HG03457 (cell line): ENCODE data around the gene DOP1B.
A peak's percentile ranks its signal among the peaks of the same experiment; 100 is the strongest.
"Not testable (repeated sequence)": the region's sequence is repeated elsewhere in the genome, so short reads cannot be mapped to it uniquely, and the experiment has no call there.

ENCODE experiments used
- ATAC-seq: cut with Tn5 transposase; IDR thresholded peaks from one replicate; pipeline ENCODE4 v1.9.1; 2021; ENCODE audit warnings: moderate number of reproducible peaks; ENCODE audit not compliant: unreplicated experiment

The DOP1B gene, protein sequence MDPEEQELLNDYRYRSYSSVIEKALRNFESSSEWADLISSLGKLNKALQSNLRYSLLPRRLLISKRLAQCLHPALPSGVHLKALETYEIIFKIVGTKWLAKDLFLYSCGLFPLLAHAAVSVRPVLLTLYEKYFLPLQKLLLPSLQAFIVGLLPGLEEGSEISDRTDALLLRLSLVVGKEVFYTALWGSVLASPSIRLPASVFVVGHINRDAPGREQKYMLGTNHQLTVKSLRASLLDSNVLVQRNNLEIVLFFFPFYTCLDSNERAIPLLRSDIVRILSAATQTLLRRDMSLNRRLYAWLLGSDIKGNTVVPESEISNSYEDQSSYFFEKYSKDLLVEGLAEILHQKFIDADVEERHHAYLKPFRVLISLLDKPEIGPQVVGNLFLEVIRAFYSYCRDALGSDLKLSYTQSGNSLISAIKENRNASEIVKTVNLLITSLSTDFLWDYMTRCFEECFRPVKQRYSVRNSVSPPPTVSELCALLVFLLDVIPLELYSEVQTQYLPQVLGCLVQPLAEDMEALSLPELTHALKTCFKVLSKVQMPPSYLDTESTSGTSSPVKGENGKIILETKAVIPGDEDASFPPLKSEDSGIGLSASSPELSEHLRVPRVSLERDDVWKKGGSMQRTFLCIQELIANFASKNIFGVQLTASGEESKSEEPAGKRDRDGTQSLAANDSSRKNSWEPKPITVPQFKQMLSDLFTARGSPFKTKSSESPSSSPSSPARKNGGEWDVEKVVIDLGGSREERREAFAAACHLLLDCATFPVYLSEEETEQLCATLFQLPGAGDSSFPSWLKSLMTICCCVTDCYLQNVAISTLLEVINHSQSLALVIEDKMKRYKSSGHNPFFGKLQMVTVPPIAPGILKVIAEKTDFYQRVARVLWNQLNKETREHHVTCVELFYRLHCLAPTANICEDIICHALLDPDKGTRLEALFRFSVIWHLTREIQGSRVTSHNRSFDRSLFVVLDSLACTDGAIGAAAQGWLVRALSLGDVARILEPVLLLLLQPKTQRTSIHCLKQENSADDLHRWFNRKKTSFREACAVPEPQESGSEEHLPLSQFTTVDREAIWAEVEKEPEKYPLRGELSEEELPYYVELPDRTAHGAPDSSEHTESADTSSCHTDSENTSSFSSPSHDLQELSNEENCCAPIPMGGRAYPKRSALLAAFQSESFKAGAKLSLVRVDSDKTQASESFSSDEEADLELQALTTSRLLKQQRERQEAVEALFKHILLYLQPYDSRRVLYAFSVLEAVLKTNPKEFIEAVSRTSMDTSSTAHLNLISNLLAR (N-terminal part only)

DNA sequence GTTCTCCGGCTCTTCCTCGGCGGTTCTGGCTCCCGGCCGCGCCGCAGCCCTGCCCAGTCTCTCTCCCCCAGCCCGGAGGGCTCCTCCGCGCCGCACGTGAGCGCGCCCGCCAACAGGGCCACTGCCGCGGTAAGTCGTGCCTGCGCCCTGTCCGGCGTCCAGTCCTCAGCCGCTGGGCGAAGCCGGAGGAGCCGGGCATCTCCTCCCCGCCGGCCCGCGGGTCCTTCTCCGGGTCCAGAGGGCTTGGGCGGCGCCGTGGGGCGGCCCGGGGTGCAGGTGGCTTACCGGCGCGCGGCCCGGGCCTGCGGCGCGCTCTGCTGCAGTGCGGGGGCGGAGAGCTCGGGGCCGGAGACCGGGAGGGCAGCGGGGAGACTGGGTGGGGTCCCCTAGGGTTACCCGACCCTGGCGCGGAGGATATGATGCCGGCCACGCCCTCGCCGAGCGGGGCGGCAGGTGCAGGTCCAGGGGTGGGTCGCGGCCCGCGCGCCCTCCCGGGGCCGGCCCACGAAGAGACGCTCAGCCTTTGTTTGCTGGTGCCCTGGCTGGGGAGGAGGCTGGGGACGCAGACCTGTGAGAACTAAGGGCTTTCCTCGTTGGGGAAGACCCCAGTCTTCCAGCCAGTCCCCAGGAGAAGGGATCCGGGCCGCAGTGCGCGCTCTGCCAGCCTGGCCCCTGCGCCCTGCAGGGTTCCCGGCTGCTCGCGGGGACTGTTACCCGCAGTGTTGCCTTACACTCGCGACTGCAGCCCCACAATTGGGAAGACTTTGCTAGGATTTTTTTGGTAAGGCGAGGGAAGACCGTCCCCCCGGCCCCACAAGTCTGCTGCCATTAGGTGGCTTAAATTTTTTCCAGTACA is at the start of gene DOP1B:
Gene DOP1B (plus strand): TSS at position 10 of the 856 bp plus-strand sequence. CDS start 7,910 bp downstream, outside the sequence.
- peak; percentile 21 for ATAC-seq

DNA sequence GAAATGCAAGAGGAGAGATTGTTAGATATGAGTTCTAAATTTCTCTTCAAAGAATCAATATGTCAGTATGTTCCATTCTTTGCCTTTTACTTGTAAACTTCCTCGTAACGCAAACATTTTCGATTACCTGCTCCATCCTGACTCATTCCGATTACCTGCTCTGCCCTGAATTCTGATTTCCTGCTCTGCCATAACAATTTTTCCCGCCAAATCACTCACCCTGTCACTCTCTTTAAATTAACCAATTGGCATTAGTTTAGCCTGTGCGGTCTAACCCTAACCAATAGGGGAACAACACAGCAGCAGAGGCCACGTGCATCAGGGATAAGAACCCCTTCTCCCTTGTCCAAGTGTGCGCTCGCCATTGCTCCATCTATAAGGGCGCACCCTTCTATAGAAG is 46.8 kb upstream of the DOP1B start:
- ATAC-seq = no peak

DNA sequence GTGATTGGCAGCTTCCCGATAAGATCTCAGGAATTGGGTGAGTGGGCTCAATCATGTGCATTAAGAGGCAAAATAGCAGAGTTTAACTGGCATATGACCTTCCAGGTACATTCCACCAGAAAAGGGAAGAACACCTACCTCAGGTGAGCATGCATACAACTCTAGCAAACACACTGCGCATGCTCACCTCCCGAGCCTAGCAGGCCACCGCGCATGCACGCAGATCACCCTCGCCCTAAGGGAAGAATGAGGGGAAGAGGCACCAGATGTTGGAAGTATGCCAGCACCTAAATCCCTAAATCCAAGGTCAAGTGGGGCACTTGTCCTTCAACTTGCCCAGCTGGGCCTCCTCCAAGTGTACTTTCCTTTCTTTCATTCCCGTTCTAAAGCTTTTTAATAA is 45.4 kb upstream of the DOP1B start:
- no peak for ATAC-seq

DNA sequence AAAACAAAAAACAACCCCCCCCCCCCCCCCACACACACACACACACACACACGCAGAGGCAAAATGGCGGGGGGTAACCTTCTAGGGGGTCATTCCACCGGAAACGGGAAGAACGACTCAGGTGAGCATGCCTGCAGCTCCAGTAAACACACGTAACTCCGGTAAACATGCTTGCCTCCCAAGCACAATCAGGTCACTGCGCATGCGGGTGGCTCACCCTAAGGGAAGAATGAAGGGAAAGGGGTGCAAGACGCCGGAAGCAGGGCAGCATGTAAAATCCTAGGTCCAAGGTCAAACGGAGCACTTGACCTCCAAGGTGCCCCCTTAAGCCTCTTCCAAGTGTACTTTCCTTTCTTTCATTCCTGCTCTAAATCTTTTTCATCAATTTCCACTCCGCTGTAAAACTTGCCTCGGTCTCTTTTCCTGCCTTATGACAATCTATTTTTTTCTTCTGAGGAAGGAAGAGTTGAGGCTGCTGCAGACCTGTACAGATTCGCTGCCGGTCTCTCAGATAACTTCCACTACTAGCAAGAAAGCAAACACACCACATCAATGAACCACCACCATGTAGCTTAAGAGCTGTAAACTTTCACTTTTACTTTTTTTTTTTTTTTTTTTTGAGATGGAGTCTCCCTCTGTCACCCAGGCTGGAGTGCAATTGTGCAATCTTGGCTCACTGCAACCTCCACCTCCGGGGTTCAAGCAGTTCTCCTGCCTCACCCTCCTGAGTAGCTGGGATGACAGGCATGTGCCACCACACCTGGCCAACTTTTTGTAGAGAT is 42.8 kb upstream of the DOP1B start:
- no peak for ATAC-seq

DNA sequence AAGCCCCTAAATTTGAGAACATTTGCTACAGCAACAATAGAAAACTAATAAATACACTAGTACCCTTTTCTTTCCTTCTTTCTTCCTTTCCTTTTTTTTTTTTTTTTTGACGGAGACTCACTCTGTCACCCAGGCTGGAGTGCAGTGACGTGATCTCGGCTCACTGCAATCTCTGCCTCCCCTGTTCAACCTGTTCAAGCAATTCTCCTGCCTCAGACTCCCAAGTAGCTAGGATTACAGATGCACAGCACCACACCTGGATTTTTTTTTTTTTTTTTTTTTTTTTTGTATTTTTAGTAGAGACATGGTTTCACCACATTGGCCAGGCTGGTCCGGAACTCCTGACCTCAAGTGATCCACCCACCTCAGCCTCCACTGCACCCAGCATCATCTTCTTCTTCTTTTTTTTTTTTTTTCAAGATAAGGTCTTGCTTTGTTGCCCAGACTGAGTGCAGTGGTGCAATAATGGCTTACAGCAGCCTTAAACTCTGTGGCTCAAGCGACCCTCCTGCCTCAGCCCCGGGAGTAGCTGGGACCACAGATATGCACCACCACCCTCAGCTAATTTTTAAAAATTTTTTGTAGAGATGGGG is 41.4 kb upstream of the DOP1B start:
- no peak for ATAC-seq

DNA sequence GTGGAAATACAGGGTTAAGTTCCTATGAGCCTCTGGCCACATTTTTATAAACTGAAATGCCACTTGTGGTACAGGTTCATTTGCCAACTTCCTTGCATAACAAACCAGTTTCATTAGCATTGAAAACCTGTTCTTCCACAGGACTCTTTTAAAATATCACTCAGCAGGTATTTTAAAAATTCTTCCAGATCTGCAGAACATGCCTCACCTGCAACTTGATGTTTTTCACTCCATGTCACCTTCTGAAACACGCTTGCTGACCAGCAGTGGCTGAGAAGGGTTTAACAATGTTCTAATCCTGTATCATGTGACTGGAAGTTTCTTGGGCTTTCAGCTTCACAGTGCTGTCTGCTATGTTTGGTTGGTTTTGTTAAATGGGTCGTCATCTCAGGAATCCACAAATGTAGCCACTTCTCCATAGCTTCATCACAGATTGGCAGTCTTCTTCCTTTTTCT is 39.3 kb upstream of the DOP1B start:
- ATAC-seq = no peak

DNA sequence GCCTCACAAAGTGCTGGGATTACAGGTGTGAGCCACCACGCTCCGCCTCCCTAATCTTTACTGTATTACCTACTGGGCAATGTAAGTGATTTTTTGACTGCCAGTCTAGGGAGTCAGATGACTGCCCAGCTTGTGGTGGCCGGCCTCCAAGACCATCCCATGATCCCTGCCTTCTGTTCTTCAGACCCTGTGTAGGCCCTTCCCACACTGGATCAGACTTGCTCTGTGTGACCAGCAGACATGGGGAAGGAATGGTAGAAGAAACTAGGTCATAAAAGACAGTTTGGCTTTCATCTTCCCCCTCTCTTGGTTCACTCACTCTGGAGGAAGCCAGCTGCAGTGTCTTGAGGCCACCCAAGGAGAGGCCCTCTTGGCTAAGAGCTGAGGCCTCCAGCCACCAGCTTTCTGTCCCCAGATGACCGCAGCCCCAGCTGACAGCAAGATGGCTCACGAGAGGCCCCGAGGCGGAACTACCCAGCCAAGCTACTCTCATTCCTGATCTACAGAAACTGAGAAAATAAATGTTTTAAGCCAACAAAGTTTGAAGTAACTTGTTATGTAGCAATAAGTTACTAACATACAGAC is 36.2 kb upstream of the DOP1B start:
- ATAC-seq = no peak

DNA sequence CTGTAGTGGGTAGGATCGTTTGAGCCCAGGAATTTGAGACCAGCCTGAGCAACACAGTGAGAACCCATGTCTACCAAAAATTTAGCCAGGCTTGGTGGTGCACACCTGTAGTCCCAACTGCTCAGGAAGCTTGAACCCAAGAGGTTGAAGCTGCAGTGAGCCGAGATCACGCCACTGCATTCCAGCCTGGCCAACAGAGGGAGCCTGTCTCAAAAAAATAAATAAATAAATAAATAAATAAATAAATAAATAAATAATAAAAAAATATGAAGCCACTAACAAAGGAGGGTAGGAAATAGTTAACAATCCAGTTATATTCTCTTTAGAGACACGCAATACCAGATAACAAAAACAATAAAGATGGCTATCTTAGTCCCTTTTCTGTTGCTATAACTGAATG is 33.6 kb upstream of the DOP1B start:
- ATAC-seq = no peak

DNA sequence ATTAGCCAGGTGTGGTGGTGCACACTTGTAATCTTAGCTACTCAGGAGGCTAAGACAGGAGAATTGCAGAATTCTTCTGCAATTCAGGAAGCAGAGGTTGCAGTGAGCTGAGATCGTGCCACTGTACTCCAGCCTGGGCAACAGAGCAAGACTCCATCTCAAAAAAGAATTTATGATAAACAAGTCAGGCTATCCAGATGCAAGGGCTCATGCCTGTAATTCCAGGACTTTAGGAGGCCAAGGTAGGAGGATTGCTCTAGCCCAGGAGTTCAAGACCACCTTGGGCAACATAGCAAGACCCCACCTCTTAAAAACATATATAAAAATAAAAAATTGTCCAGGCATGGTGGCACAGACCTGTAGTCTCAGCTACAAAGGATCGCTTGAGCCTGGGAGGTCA is 32.2 kb upstream of the DOP1B start:
- ATAC-seq = no peak

DNA sequence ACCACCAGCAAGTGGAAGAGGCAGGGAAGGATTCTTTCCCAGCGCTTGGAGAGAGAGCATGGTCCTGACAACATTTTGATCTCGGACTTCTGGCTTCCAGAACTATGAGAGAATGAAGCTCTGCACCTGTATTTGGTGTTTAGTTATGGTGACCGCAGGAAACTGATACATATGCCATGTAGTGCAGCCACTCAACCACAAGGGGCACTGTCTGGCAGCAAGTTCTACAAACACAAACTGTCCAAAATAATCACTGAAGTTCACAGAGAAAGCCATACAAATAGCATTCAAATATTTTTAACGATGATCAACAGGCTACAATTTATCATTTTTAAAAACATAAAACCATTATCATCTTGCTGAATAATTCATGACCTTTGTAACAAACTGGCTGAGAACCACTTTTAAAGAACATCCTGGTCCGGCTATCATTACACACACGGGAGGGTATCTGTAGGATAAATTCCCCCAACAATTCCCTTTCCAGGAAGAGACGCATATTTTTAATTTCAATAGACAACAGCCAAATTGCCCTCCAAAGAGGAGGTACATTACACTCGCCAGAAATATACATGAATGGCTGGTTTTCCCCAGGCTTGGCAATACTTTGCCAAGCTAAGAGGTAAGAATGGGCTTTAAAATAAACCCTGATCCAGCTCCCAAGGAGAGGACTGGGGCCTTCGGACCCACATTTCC is 31.0 kb upstream of the DOP1B start:
- ATAC-seq = no peak

DNA sequence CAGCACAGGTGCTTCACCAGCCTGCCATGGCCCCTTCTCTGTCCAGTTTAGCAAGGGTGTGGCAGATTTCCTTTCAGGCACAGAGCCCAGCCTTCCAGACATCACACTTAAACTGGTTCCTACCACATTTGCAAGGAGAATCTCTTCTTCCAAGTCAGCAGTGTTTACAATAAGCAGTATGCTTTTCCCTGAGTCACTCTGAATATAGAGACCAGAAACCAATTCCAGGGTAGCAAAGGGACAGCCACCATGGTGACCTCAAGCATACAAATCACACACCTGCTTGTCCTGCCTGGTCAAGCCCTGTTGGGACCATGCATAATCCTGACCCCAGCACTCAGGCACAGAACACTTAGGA is 30.4 kb upstream of the DOP1B start:
- ATAC-seq = no peak

DNA sequence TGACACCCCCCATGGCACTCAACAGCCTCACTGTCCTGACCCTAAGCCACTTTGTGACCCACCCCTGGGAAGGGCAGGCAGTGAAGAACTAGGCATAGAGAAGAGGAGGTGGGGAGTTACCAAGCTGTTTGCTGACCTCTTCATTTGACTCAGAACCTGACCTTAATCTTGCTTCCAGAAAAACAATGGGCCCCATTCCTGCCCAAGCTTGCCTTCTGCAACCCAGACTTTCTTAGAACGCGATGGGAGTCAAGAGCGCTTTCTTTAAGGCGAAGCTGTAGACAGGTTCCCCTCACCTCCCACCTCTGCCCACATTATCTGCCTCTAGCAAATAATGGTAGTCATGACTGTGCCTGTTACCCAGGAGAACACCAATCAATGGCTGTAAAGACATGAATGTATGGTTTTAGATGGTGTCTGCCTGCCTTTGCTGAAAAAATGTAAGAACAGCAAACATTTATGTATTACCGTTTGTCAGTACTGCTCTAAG is 30.0 kb upstream of the DOP1B start:
- ATAC-seq = no peak

DNA sequence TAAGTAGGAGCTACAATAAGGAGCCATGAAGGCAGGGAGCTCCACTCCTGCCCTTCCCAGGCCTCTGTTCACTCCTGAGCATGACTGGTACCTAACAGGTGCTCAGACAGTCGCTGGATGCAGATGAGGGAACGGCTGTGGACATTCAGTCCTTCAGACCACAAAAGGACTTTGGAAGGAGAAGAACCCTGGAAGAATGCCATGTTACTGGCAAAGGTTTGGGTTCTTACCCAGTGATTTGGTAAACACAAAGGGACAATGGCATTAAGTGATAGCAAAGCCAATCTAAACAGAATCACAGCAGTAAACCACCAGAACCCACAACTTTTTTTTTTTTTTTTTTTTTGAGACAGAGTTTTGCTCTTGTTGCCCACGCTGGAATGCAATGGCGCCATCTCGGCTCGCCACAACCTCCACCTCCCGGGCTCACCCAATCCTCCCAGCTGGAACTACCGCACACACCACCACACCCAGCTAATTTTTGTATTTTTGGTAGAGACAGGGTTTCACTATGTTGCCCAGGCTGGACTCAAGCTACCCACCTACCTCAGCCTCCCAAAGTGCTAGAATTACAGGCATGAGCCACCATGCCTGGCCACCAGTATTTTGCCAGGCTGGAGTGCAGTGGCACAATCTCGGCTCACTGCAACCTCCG is 29.2 kb upstream of the DOP1B start:
- no peak for ATAC-seq

DNA sequence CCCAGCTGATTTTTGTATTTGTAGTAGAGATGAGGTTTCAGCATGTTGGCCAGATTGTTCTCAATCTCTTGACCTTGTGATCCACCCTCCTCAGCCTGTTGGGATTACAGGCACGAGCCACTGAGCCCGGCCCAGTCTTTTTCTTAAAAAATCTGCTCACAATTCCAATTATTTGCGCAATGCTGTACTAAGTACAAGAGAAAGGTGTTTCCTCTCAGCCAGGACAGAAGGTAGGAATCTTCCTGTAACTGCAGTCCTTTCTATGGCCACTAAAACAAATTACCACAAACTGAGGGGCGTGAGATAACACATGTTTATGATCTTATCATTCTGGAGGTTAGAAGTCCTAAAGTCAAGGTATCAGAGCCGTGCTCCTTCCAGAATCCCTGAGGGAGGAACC is 28.6 kb upstream of the DOP1B start:
- no peak for ATAC-seq

DNA sequence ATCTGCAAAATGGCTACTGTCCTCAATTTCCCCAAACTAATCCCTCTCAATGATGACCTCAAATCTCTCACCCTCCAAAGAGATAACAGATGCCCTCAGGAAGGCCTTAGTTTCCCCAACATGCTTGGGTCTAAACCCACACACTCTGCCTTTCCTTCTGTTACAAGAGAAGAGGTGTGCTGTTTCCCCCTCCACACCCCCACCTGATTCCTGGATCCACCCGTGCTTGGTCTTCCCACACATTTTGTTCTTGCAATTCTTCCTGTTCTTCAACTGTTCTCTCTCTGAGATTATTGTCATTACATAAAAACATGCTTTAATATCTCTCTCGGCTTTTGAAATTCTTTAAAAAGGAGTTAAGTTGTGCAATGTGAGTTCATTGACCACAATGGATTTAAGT is 27.4 kb upstream of the DOP1B start:
- no peak for ATAC-seq

DNA sequence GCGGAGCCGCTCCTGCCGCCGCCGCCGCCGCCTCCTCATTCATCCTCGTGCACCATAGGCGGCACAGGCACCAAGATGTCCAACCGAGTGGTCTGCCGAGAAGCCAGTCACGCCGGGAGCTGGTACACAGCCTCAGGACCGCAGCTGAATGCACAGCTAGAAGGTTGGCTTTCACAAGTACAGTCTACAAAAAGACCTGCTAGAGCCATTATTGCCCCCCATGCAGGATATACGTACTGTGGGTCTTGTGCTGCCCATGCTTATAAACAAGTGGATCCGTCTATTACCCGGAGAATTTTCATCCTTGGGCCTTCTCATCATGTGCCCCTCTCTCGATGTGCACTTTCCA is 26.2 kb upstream of the DOP1B start:
- ATAC-seq = not testable (repeated sequence)

DNA sequence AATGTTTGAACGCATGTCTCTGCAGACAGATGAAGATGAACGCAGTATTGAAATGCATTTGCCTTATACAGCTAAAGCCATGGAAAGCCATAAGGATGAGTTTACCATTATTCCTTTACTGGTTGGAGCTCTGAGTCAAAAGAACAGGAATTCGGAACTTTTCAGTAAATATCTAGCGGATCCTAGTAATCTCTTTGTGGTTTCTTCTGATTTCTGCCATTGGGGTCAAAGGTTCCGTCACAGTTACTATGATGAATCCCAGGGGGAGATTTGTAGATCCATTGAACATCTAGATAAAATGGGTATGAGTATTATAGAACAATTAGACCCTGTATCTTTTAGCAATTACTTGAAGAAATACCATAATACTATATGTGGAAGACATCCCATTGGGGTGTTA is 25.8 kb upstream of the DOP1B start:
- not testable (repeated sequence) for ATAC-seq

DNA sequence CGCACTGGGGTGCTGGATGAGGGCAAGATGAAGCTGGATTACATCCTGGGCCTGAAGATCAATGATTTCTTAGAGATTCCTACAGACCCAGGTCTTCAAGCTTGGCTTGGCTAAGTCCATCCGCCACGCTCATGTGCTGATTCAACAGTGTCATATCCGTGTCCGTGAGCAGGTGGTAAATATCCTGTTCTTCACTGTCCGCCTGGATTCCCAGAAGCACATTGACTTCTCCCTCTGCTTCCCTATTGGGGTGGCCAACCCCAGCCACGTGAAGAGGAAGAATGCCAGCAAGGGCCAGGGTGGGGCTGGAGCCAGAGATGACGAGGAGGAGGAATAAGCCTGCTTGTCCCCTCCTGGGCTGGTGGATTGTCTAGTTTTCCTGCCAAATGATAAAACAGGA is 23.9 kb upstream of the DOP1B start:
- no peak for ATAC-seq
